GM12875 (cell line): ENCODE results near the gene GNA12.

Experiments
- H3K4me3 ChIP-seq: one replicate; pipeline ENCODE4 v1.5.1; 2011; ENCODE audit warnings: low read depth, low read length, control low read depth
- CTCF ChIP-seq: IDR thresholded peaks from 2 replicates; pipeline ENCODE4 v1.5.1; 2011; ENCODE audit warnings: low read depth, mild to moderate bottlenecking, control low read depth, inconsistent platforms, low read length, moderate library complexity, borderline replicate concordance; ENCODE audit not compliant: insufficient read depth

Gene GNA12

GRCh38 chr7:2760098-2760889 lies 83.8 kb downstream of the GNA12 start:
- TF ChIP-seq CTCF = peak; percentile 36; the same call in 1 of the 2 replicates
- H3K4me3 ChIP-seq = no peak overlapping the region

GRCh38 chr7:2759736-2760097 lies 84.4 kb downstream of the GNA12 start:
- no peak overlapping the region for H3K4me3 ChIP-seq
- no peak for TF ChIP-seq CTCF

GRCh38 chr7:2758673-2759616 lies 85.2 kb downstream of the GNA12 start:
- TF ChIP-seq CTCF = no peak
- no peak overlapping the region for H3K4me3 ChIP-seq

- H3K4me3 ChIP-seq = no peak overlapping the region
- TF ChIP-seq CTCF = no peak
Observed at GRCh38 chr7:2757904-2758672, 86.0 kb downstream of the GNA12 start.

GRCh38 chr7:2757361-2757903 lies 86.7 kb downstream of the GNA12 start:
- no peak for TF ChIP-seq CTCF
- no peak overlapping the region for H3K4me3 ChIP-seq

GRCh38 chr7:2755531-2755930 lies 88.6 kb downstream of the GNA12 start:
- no peak overlapping the region for H3K4me3 ChIP-seq
- TF ChIP-seq CTCF = no peak
